Activated naive CD4-positive, alpha-beta T cell treated with anti-CD3 and anti-CD28 coated beads, Interleukin-2, amount 50 U/mL, for 16 hours (primary cell): ENCODE measurements around the gene TLCD3B.
A peak's percentile ranks its signal among the peaks of the same experiment; 100 is the strongest.
"Not testable (repeated sequence)": the region's sequence is repeated elsewhere in the genome, so short reads cannot be mapped to it uniquely, and the experiment has no call there.

Source experiments
- DNase-seq: peaks from one replicate; pipeline ENCODE4 v3.0.0-alpha.2; 2020

Gene TLCD3B

GRCh38 chr16:30060836-30061554, 29.9 kb upstream of the TLCD3B start:
- DNase-seq: no peak

GRCh38 chr16:30060346-30060745, 29.3 kb upstream of the TLCD3B start:
- DNase-seq: no peak

- DNase-seq: peak; percentile 55
Observed at GRCh38 chr16:30054959-30055553, 24.0 kb upstream of the TLCD3B start.

- no peak for DNase-seq
Observed at GRCh38 chr16:30054451-30054850, 23.4 kb upstream of the TLCD3B start.

GRCh38 chr16:30053376-30054015, 22.4 kb upstream of the TLCD3B start:
- DNase-seq: no peak

GRCh38 chr16:30052671-30053372, 21.8 kb upstream of the TLCD3B start:
- peak; percentile 89 for DNase-seq

GRCh38 chr16:30051518-30051917, 20.4 kb upstream of the TLCD3B start:
- no peak for DNase-seq

GRCh38 chr16:30049871-30050270, 18.8 kb upstream of the TLCD3B start:
- DNase-seq: no peak

- DNase-seq: no peak
Observed at GRCh38 chr16:30046588-30046987, 15.5 kb upstream of the TLCD3B start.

GRCh38 chr16:30046178-30046577, 15.1 kb upstream of the TLCD3B start:
- DNase-seq: no peak

GRCh38 chr16:30041841-30042240, 10.8 kb upstream of the TLCD3B start:
- no peak for DNase-seq

GRCh38 chr16:30040690-30041089, 9.6 kb upstream of the TLCD3B start:
- DNase-seq: not testable (repeated sequence)

- no peak for DNase-seq
Observed at GRCh38 chr16:30040221-30040620, 9.2 kb upstream of the TLCD3B start.

- no peak for DNase-seq
Observed at GRCh38 chr16:30033270-30033669, 2.2 kb upstream of the TLCD3B start.

- peak; percentile 63 for DNase-seq
Observed at GRCh38 chr16:30032083-30032819, 1.2 kb upstream of the TLCD3B start.

- no peak for DNase-seq
Observed at GRCh38 chr16:30031477-30031918, 427 bp upstream of the TLCD3B start.

GRCh38 chr16:30030011-30030685, 923 bp downstream of the TLCD3B start:
- no peak for DNase-seq

GRCh38 chr16:30028438-30029076, 2.5 kb downstream of the TLCD3B start:
- no peak for DNase-seq

- DNase-seq: no peak
Observed at GRCh38 chr16:30027588-30028437, 3.3 kb downstream of the TLCD3B start.

GRCh38 chr16:30026449-30026848, 4.6 kb downstream of the TLCD3B start:
- no peak for DNase-seq

- no peak for DNase-seq
Observed at GRCh38 chr16:30025574-30025973, 5.5 kb downstream of the TLCD3B start.
